IPS-18c (cell line): ENCODE data around the gene DCBLD2.

ENCODE experiments used
- H3K4me3 ChIP-seq: 2 replicates; pipeline ENCODE4 v1.7.0; 2013; ENCODE audit warnings: low read depth, mild to moderate bottlenecking, low read length, moderate library complexity; ENCODE audit not compliant: insufficient read depth
- H3K9me3 ChIP-seq: one replicate; pipeline ENCODE4 v1.6.1; 2013; ENCODE audit warnings: mild to moderate bottlenecking, low read length, moderate library complexity; ENCODE audit not compliant: control insufficient read depth, insufficient read depth

DCBLD2 gene

GRCh38 chr3:98809557-98809956 is 91.9 kb downstream of the DCBLD2 start:
- no peaks in the 10 kb centered on the region for H3K9me3 ChIP-seq
- no peak overlapping the region for H3K4me3 ChIP-seq

- no peak overlapping the region for H3K4me3 ChIP-seq
- H3K9me3 ChIP-seq = no peaks in the 10 kb centered on the region
Observed at GRCh38 chr3:98808071-98808470, 93.4 kb downstream of the DCBLD2 start.

DNA sequence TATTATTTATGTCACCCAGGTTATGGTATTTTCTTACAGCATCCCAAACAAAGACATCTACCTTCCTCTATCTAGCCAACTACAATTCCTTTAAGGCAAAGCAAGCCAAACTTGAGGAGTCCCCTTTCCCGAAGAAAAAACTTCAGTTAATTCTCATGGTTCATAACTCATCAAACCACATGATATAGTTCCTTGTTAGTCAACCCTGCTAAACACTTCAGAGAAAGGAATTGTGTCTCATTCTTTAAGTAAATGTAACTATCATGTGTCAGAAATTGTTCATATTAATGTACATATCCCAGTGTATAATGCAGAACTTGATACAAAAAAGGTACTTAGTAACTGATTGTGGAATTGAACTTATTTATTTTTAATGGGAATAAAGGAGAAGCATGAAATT is 93.9 kb downstream of the DCBLD2 start:
- Histone ChIP-seq H3K4me3 (no peak overlapping the region), H3K9me3 (no peaks in the 10 kb centered on the region)

DNA sequence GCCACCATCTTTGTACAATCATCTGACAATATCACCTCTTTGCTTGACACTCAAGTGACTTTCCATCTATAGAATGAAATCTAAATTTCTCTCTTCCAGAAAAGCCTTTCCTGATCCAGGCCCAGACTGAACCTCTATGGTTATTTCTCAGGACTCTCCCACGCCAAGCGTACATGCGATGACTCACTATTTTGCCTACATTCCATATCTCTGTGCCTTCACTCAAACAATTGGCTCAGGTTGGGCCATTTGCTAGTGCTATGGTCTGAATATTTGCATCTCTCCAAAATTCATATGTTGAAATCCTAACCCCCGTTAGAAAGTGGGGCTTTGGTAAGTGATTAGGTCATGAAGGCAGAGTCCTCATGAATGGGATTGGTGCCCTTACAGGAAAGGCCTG is 94.5 kb downstream of the DCBLD2 start:
- no peaks in the 10 kb centered on the region for H3K9me3 ChIP-seq
- no peak overlapping the region for H3K4me3 ChIP-seq

DNA sequence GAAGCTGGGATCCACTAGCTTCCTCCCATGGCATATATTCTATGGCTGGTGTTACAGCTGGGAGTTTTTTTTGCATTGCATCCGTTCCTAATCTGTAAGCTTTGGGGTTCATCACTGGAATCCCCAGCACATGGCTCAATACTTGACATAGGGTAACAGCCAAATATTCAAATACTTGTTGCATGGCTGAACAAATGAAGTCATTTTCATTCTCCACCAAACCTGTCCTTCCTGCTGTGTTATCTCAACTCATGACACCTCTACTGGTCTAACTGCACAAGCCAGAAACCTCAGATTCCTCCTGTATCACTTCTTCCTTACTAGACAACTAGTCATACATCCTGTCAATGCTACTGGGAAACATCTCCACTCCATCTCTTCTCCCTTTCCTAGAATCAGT is 95.0 kb downstream of the DCBLD2 start:
- H3K4me3 ChIP-seq = no peak overlapping the region
- H3K9me3 ChIP-seq = no peaks in the 10 kb centered on the region

DNA sequence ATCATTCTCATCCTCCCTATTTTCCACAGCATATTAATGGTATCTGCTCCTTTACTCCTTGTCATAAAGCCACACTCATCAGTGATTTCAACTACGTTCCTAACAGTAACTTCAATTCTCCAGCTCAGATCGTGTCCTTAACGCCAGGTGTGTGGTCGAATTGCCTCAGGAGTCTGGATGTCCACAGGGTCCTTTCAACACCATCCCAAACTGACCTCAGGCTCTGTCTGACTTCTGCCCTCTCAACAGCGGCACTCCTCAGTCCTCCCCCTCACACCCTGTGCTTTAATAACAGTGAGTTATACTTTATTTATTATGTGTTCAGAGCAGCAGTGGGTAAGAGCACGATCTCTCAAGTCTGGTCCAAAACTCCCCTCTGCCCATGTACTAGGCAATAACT is 95.9 kb downstream of the DCBLD2 start:
- Histone ChIP-seq H3K4me3 (no peak overlapping the region), H3K9me3 (no peaks in the 10 kb centered on the region)

DNA sequence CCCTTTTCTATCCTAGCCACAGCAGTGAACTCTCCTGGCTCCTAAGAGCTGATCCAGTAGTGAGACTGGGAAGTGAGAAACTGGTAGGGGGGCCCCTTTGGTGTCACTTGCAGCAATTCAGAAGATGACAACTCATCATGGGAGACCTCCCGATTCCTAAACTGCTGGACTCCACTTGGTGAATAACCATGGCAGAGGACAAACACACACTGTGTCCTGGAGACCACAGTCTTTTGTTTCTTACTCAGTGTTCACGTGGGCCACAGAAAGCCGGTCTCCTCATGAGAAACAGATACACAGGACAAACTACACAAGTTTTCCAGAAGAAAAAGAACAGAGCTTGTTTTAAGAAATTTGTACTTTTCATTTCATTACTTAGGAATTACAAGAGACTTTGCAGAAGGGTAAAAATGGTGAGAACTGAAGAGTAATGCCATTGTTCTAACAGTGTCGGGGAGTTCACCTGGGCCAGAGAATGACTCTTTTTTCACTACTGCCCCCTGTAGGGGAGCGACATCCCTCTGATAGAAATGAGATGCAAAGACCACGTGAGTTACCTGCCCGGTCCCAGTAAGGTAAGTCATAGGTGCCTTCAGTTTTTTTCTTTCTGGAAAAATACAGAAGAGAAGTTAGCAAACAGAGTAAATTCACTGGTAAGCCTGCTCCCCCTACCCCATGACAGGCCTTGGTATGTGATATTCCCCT is 100.3 kb downstream of the DCBLD2 start:
- no peaks in the 10 kb centered on the region for H3K9me3 ChIP-seq

DNA sequence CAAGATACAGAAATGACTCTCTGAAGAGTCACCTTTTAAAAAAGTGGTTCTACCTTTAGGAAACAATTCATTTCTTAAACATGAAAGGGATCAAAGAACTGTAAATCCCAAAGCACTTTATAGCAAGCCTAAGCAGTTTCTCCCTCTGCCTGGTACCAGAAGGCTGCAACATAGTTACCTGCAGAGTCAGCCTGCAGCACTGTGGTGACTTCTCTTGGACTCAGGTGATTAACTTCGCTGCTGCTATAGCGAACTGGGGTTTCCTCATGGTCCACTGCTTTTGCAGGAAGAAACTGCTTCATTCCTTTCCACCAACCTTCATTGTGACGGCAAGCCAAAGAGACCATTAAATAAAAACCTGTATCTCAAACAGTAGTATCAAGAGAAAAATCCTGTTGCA is 101.1 kb downstream of the DCBLD2 start:
- Histone ChIP-seq H3K4me3 (no peak overlapping the region), H3K9me3 (no peaks in the 10 kb centered on the region)

More for the DNA sequence above, 100.3 kb downstream of the DCBLD2 start:
- no peak overlapping the region for H3K4me3 ChIP-seq

DNA sequence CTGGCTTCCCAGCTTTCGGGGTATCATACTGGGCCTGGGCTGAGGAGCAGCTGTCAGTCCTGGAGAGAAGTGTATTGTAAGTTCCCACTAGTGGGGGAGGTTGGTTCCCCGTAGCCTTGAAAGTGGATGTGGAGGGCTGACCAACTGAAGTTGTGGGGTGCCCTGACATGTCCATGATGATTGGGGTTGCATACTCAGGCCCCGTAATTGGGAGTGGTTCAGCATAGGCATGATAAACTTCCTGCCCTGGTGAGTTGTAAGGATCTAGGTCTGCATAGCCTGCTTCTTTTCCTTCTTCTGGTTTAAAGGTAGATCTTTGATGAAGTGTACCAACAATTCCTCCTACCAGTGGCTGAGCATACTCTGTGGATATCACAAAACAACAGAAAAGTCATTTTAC is 102.0 kb downstream of the DCBLD2 start:
- no peaks in the 10 kb centered on the region for H3K9me3 ChIP-seq
- H3K4me3 ChIP-seq = no peak overlapping the region

GRCh38 chr3:98798820-98799219 is 102.7 kb downstream of the DCBLD2 start:
- no peak overlapping the region for H3K4me3 ChIP-seq
- H3K9me3 ChIP-seq = no peaks in the 10 kb centered on the region

DNA sequence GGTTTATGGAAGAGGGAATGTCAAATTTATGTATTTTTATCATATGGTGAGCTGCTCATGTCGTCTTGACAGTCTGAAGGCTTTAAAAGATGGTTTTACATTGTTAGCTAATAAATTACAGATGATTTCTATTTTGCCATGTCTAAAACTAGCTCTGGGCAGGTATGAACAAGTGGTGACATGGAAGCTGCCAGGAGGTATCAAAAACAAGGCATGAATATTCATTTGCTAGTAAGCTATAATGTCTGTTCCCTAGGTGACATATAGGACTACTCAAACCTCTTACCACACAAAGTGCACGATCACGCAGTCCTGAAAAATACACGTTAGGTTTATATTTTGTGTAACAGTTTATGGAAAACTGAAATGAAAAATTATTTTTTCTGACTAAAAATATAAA is 103.6 kb downstream of the DCBLD2 start:
- no peaks in the 10 kb centered on the region for H3K9me3 ChIP-seq
- no peak overlapping the region for H3K4me3 ChIP-seq

DNA sequence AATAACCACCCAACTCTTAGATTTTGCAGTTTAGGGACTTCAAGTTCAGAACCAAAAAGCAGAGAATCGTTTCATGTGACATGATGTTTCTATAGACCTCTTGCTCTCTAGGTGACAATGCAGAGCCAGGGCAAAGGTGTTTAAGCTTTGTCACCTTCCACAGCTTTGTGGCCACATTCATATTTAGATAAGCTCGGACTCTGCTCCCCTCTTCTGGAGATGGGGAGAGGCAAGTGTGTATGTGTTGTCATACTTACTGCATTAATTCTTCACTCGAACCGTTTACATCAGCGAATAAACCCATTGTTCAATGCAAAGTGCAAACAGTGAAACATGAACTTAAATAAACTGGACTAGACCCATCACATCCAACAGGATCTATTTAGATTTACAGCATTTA is 105.2 kb downstream of the DCBLD2 start:
- no peak overlapping the region for H3K4me3 ChIP-seq
- H3K9me3 ChIP-seq = no peaks in the 10 kb centered on the region

DNA sequence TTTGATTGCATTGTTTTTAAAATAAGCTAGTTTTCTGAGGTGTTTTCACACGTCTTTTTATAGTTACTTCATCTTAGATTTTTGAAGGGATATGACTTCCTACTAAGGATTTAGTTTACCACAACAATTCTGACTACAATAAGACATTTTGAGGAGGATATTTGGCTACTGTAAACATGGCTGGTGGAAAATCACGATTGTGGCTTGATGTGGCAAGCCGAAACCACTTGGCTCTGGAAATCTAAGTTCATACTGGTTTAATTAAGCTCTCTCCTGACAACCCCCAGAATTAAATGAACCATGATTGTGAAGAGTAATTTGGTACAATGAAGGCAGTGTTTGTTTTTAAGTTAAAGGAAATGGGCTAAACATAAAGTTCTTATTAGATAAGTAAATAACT is 107.5 kb downstream of the DCBLD2 start:
- Histone ChIP-seq H3K9me3 (no peaks in the 10 kb centered on the region), H3K4me3 (no peak overlapping the region)

DNA sequence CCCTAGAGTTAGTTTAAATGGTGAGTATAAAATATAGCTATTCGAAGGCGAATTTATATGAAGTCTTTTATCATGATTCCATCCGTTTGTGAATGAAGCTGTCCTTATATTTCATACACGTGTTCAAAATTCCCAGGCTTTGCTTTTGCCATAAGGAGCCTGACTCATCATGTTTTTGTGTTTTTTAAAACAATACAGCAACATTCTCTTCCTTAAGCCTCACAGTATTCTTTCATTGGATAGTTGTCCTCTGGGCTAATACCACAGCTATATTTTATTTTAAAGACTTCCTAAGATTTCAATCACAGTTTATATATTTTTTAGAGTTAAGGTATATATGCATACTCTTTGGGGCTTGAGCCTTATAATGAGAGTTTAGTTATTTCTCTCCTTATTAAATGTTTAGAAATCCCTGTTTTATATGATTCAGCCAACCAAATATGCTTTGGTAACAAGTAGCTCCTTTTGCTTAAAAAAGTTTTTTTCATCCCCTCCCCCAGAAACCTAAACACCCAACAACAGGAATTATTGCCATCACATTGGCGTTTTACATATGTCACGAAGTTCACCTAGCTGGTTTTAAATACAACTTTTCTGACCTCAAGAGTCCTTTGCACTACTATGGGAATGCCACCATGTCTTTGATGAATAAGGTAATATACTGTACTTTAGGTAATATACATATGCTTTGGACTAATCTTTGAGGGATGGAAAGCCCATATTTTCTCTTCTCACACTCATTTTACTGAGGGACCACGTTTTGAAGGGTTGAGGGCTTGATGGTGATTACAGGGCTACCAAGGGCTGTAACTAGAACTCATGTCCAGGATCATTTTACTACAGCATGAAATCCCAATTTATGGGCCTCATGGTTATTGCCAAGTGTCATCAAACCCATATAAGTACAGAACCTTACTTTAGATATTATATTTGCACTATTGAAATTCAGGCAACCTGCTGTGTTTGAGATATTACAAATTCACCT is 109.9 kb downstream of the DCBLD2 start:
- no peak overlapping the region for H3K4me3 ChIP-seq
- H3K9me3 ChIP-seq = no peaks in the 10 kb centered on the region

GRCh38 chr3:98788651-98789050 is 112.8 kb downstream of the DCBLD2 start:
- no peak overlapping the region for H3K4me3 ChIP-seq
- H3K9me3 ChIP-seq = no peaks in the 10 kb centered on the region

DNA sequence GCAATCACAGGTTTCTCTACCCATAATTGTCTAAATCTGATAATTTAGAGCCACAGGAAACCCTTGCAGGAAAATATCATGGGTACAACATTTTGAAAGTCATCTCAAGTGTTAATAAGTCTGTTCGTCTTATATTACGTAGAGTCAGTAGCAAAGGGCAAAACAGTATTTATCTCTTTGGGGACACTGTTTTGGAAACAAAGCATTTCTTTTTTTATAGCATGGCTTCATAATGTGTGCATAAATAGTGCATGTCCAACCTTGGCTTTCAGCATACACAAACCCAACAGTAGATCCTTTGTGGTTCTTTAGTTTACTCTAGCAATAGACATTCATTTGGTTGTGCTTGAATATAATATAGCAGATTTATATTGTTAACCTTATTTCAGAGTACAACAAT is 114.3 kb downstream of the DCBLD2 start:
- H3K4me3 ChIP-seq = no peak overlapping the region
- H3K9me3 ChIP-seq = no peaks in the 10 kb centered on the region

DNA sequence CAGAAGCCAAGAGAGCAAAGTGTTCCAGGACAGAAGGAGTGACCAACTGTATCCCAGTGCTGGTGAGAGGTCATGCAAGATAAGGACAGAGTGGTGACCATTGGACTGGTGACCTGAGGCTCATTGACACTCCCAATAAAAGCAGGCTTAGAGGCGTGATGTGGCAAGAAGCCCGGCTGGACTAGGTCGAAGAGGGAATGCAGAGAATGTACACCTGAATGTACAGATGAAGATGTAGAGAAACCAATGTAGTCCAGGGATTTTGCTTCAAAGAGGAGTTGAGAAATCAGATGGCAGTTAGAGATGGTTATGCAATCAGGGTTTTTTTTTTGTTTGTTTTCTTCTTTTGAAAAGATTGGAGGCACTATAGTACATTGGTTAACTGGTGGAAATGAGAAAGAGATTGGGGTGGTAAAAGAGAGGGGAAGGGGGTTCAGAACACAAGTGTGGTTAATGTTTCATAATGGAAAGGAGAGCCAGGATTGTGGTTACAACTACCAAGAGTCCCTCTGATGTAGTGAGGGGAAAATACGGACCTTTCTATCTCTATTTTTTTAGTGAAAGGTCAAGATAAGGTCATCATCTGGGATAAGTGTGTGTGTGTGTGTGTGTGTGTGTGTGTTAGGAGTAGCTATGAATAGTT is 115.0 kb downstream of the DCBLD2 start:
- no peaks in the 10 kb centered on the region for H3K9me3 ChIP-seq
- H3K4me3 ChIP-seq = no peak overlapping the region
